IMR-90 (cell line): ENCODE results near the gene SLC35F3. TPM values are rescaled to one million over a fixed set of nuclear protein-coding genes. Genes with fewer than 3 reads are reported as not detected.

ENCODE experiments used
- ATAC-seq: fragments of 200-7000 bp; cut with Tn5 transposase; 2 replicates; pipeline ENCODE4 v1.9.1; 2020; ENCODE audit warnings: low read depth, mild to moderate bottlenecking, moderate library complexity
- BruUV-seq: library from RNA; stranded (reverse); fragments of 400-500 nt; replicated peaks from 2 replicates; lab custom pipeline; 2021; lab: Mats Ljungman, UMichigan
- CTCF ChIA-PET: fragments of 300-600 bp; formaldehyde crosslinking; extraction: SDS; loops from one replicate; lab custom pipeline; 2021; ENCODE audit warnings: antibody characterized with exemption; lab: Yijun Ruan, JAX
- POLR2A ChIA-PET: fragments of 300-600 bp; sonication (Branson Sonifier 250); formaldehyde crosslinking; loops from one replicate; lab custom pipeline; 2022; ENCODE audit warnings: antibody characterized with exemption; ENCODE audit not compliant: unreplicated experiment; lab: Charles Lee
- DNase-seq: peaks from one replicate; pipeline ENCODE4 v3.0.0; 2013
- H2AFZ ChIP-seq: replicated peaks from 2 replicates; pipeline ENCODE3; 2013; ENCODE audit warnings: low read length, mild to moderate bottlenecking; ENCODE audit not compliant: poor library complexity
- H2AK5ac ChIP-seq: 2 replicates; pipeline ENCODE4 v1.6.1; 2013; ENCODE audit warnings: low read depth, low read length, inconsistent platforms
- H2AK9ac ChIP-seq: replicated peaks from 2 replicates; pipeline ENCODE3; 2013; ENCODE audit warnings: mild to moderate bottlenecking, low read depth, low read length, moderate library complexity; ENCODE audit not compliant: poor library complexity
- H2BK120ac ChIP-seq: 2 replicates; pipeline ENCODE4 v1.6.1; 2013; ENCODE audit warnings: low read depth, low read length, inconsistent platforms
- H2BK15ac ChIP-seq: 3 replicates; pipeline ENCODE4 v1.6.1; 2013; ENCODE audit warnings: low read depth, low read length, inconsistent platforms
- H2BK20ac ChIP-seq: 2 replicates; pipeline ENCODE4 v1.6.1; 2013; ENCODE audit warnings: low read depth, mild to moderate bottlenecking, inconsistent platforms, low read length, moderate library complexity
- H2BK5ac ChIP-seq: 2 replicates; pipeline ENCODE4 v1.6.1; 2013; ENCODE audit warnings: mild to moderate bottlenecking, low read depth, low read length, inconsistent platforms; ENCODE audit not compliant: poor library complexity, severe bottlenecking
- H3K14ac ChIP-seq: replicated peaks from 2 replicates; pipeline ENCODE4 v1.6.1; 2013; ENCODE audit warnings: low read depth, low read length, inconsistent platforms
- H3K18ac ChIP-seq: 2 replicates; pipeline ENCODE4 v1.6.1; 2013; ENCODE audit warnings: low read depth, low read length, control low read depth
- H3K23ac ChIP-seq: 2 replicates; pipeline ENCODE4 v1.6.1; 2013; ENCODE audit warnings: low read depth, low read length, inconsistent platforms
- H3K27ac ChIP-seq: 2 replicates; pipeline ENCODE4 v1.5.1; 2013; ENCODE audit warnings: mild to moderate bottlenecking, control low read depth, low read length; ENCODE audit not compliant: insufficient read depth
- H3K27me3 ChIP-seq: 2 replicates; pipeline ENCODE4 v1.6.1; 2013; ENCODE audit warnings: low read length; ENCODE audit not compliant: control insufficient read depth, insufficient read depth
- H3K36me3 ChIP-seq: 2 replicates; pipeline ENCODE4 v1.6.1; 2013; ENCODE audit warnings: low read length, mixed read lengths; ENCODE audit not compliant: control insufficient read depth, insufficient read depth
- H3K4ac ChIP-seq: 2 replicates; pipeline ENCODE4 v1.6.1; 2013; ENCODE audit warnings: low read depth, low read length, inconsistent platforms
- H3K4me1 ChIP-seq: 2 replicates; pipeline ENCODE4 v1.6.1; 2013; ENCODE audit warnings: low read length, mixed read lengths; ENCODE audit not compliant: control insufficient read depth, insufficient read depth
- H3K4me2 ChIP-seq: 2 replicates; pipeline ENCODE4 v1.6.1; 2013; ENCODE audit warnings: low read depth, mild to moderate bottlenecking, control low read depth, low read length, moderate library complexity
- H3K4me3 ChIP-seq: 2 replicates; pipeline ENCODE4 v1.5.1; 2013; ENCODE audit warnings: low read depth, mild to moderate bottlenecking, control low read depth, low read length, moderate library complexity; ENCODE audit not compliant: insufficient read depth
- H3K56ac ChIP-seq: 2 replicates; pipeline ENCODE4 v1.6.1; 2013; ENCODE audit warnings: low read length, inconsistent platforms; ENCODE audit not compliant: insufficient read depth; ENCODE audit errors: extremely low read depth
- H3K79me1 ChIP-seq, 2 experiments: 2 replicates each; pipeline ENCODE4 v1.6.1; 2013; ENCODE audit warnings: low read length in 2 of 2, inconsistent platforms in 1 of 2, low read depth in 1 of 2
- H3K9ac ChIP-seq: 2 replicates; pipeline ENCODE4 v1.6.1; 2013; ENCODE audit warnings: low read depth, low read length, control low read depth
- H3K9me1 ChIP-seq: 2 replicates; pipeline ENCODE4 v1.6.1; 2013; ENCODE audit warnings: low read length, inconsistent platforms; ENCODE audit not compliant: insufficient read depth
- H3K9me3 ChIP-seq: 2 replicates; pipeline ENCODE4 v1.6.1; 2013; ENCODE audit warnings: low read length; ENCODE audit not compliant: control insufficient read depth, insufficient read depth
- H4K20me1 ChIP-seq: 2 replicates; pipeline ENCODE4 v1.6.1; 2013; ENCODE audit warnings: low read length, inconsistent platforms; ENCODE audit not compliant: insufficient read depth
- H4K5ac ChIP-seq: 2 replicates; pipeline ENCODE4 v1.6.1; 2013; ENCODE audit warnings: mild to moderate bottlenecking, low read depth, low read length, control low read depth
- H4K8ac ChIP-seq, 2 experiments: 2 replicates each; pipeline ENCODE4 v1.6.1; 2013; ENCODE audit warnings: low read depth in 2 of 2, low read length in 2 of 2, control low read depth in 1 of 2, inconsistent platforms in 1 of 2
- H4K91ac ChIP-seq: 2 replicates; pipeline ENCODE4 v1.6.1; 2013; ENCODE audit warnings: low read depth, low read length, inconsistent platforms; ENCODE audit not compliant: insufficient read depth
- BHLHE40 ChIP-seq: fragments of 150-350 bp; IDR thresholded peaks from 2 replicates; pipeline ENCODE4 v1.6.1; 2016; ENCODE audit warnings: mild to moderate bottlenecking, low read depth, low read length
- CEBPB ChIP-seq: IDR thresholded peaks from 2 replicates; pipeline ENCODE4 v1.6.1; 2012; ENCODE audit warnings: low read depth, low read length, improper control_type of control experiment
- CHD1 ChIP-seq: IDR thresholded peaks from 2 replicates; pipeline ENCODE4 v1.6.1; 2012; ENCODE audit warnings: low read depth, low read length, improper control_type of control experiment
- CTCF ChIP-seq: conservative IDR thresholded peaks from 2 replicates; pipeline ENCODE4 v1.5.1; 2012; ENCODE audit warnings: mild to moderate bottlenecking, low read depth, low read length, improper control_type of control experiment
- FOS ChIP-seq: fragments of 150-350 bp; IDR thresholded peaks from 2 replicates; pipeline ENCODE4 v1.6.1; 2016; ENCODE audit warnings: low read depth, low read length
- MAFK ChIP-seq: IDR thresholded peaks from 2 replicates; pipeline ENCODE4 v1.6.1; 2012; ENCODE audit warnings: low read depth, low read length, improper control_type of control experiment
- MXI1 ChIP-seq: IDR thresholded peaks from 2 replicates; pipeline ENCODE4 v1.6.1; 2012; ENCODE audit warnings: low read depth, mild to moderate bottlenecking, low read length, moderate library complexity, borderline replicate concordance
- NFE2L2 ChIP-seq: fragments of 150-350 bp; IDR thresholded peaks from 2 replicates; pipeline ENCODE4 v1.6.1; 2016; ENCODE audit warnings: low read depth, mild to moderate bottlenecking, low read length
- POLR2A ChIP-seq: IDR thresholded peaks from 2 replicates; pipeline ENCODE4 v1.6.1; 2012; ENCODE audit warnings: mild to moderate bottlenecking, low read depth, low read length
- RAD21 ChIP-seq: IDR thresholded peaks from 2 replicates; pipeline ENCODE4 v1.6.1; 2012; ENCODE audit warnings: low read length, improper control_type of control experiment
- RCOR1 ChIP-seq: IDR thresholded peaks from 2 replicates; pipeline ENCODE4 v1.6.1; 2012; ENCODE audit warnings: mild to moderate bottlenecking, low read length, improper control_type of control experiment; ENCODE audit not compliant: insufficient replicate concordance
- RFX5 ChIP-seq: IDR thresholded peaks from 2 replicates; pipeline ENCODE4 v1.8.0; 2012; ENCODE audit warnings: low read depth, mild to moderate bottlenecking, low read length, moderate library complexity
- SMC3 ChIP-seq: fragments of 150-350 bp; IDR thresholded peaks from 2 replicates; pipeline ENCODE4 v1.6.1; 2016; ENCODE audit warnings: low read depth, mild to moderate bottlenecking, antibody characterized with exemption, low read length, moderate library complexity
- WGBS, 2 experiments: methylation state at CpG; one replicate each; pipeline versions ENCODE4 v1.1.5 to v1.1.7; 2013; ENCODE audit warnings: missing lambda C conversion rate in 2 of 2; ENCODE audit not compliant: insufficient read length in 1 of 2; ENCODE audit errors: extremely low coverage in 2 of 2; 5-methylcytosine and 5-hydroxymethylcytosine counted together
- dilution Hi-C: fragments of 300-500 bp; cut with HindIII; formaldehyde crosslinking; loops from one replicate; pipeline ENCODE4 v1.14.3; 2018; ENCODE audit warnings: low sequenced_read_pairs; ENCODE audit not compliant: unreplicated experiment
- in situ Hi-C: fragments of 300-500 bp; cut with MboI; formaldehyde crosslinking; loops from 3 replicates; pipeline ENCODE4 v1.14.3; 2019; ENCODE audit warnings: low sequenced_read_pairs, inconsistent platforms, mixed read lengths
- intact Hi-C: fragments of 100-400 bp; cut with micrococcal nuclease; formaldehyde crosslinking; loops from 2 replicates; pipeline ENCODE4 v1.10.0; 2022
- polyA plus RNA-seq, 3 experiments: library from polyadenylated mRNA; depleted of rRNA; stranded (reverse); fragments of >200 nt; gene quantifications; 2 replicates each; pipeline ENCODE4 v1.2.3, GENCODE V29; 2012; ENCODE audit warnings: low replicate concordance in 1 of 3
- total RNA-seq: library from RNA; depleted of rRNA; stranded (reverse); fragments of >200 nt; gene quantifications from 2 replicates; pipeline ENCODE4 v1.2.3, GENCODE V29; 2012
- TF ChIP-seq, protein P1 (sequence below): fragments of 150-350 bp; IDR thresholded peaks from 2 replicates; pipeline ENCODE4 v1.6.1; 2017; ENCODE audit warnings: mild to moderate bottlenecking, antibody characterized with exemption, low read length, low read depth
- TF ChIP-seq, protein P2 (sequence below): fragments of 150-350 bp; IDR thresholded peaks from 2 replicates; pipeline ENCODE4 v1.6.1; 2016; ENCODE audit warnings: low read depth, mild to moderate bottlenecking, low read length, moderate library complexity, borderline replicate concordance

Gene SLC35F3
- total and polyA plus RNA-seq, 2 of the 4 experiments (the other 2 are of a cell fraction) = under 0.01 to 0.17 TPM

GRCh38 chr1:234295068-234295467 is 390.6 kb downstream of the SLC35F3 start:
- no peak overlapping the region for H3K9ac ChIP-seq
- H2BK15ac ChIP-seq = no peak overlapping the region
- in situ Hi-C loops = no loop called here
- H2AK5ac ChIP-seq = no peak overlapping the region
- 20% methylated on average over 1 of the region's 5 CpGs; no CpG with 5 or more reads in 1 of the 2 experiments for WGBS, 2 experiments
- H2AFZ ChIP-seq = no peak overlapping the region
- H4K91ac ChIP-seq = no peak overlapping the region
- no peak overlapping the region for H2BK5ac ChIP-seq
- TF ChIP-seq, protein P1, sequence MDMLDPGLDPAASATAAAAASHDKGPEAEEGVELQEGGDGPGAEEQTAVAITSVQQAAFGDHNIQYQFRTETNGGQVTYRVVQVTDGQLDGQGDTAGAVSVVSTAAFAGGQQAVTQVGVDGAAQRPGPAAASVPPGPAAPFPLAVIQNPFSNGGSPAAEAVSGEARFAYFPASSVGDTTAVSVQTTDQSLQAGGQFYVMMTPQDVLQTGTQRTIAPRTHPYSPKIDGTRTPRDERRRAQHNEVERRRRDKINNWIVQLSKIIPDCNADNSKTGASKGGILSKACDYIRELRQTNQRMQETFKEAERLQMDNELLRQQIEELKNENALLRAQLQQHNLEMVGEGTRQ = no peak
- TF ChIP-seq SMC3 (no peak), MXI1 (no peak), CEBPB (no peak), FOS (no peak), RFX5 (no peak), NFE2L2 (no peak), RAD21 (no peak), CHD1 (no peak), POLR2A (no peak), BHLHE40 (no peak), CTCF (no peak), MAFK (no peak), RCOR1 (no peak)
- TF ChIP-seq, protein P2, sequence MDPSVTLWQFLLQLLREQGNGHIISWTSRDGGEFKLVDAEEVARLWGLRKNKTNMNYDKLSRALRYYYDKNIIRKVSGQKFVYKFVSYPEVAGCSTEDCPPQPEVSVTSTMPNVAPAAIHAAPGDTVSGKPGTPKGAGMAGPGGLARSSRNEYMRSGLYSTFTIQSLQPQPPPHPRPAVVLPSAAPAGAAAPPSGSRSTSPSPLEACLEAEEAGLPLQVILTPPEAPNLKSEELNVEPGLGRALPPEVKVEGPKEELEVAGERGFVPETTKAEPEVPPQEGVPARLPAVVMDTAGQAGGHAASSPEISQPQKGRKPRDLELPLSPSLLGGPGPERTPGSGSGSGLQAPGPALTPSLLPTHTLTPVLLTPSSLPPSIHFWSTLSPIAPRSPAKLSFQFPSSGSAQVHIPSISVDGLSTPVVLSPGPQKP = no peak
- peaks cover 3% of the 10 kb centered on the region; the same call in 1 of the 2 replicates for H3K9me3 ChIP-seq
- no peak overlapping the region for H2AK9ac ChIP-seq
- H4K20me1 ChIP-seq = no peaks in the 10 kb centered on the region
- intact Hi-C loops = no loop called here
- no peak overlapping the region for H3K18ac ChIP-seq
- H3K27me3 ChIP-seq = no peaks in the 10 kb centered on the region
- no peak overlapping the region for H3K23ac ChIP-seq
- no TSS peak for BruUV-seq
- dilution Hi-C loops = no loop called here
- no peak overlapping the region for H3K4ac ChIP-seq
- no peaks in the 10 kb centered on the region for H3K36me3 ChIP-seq
- no peaks in the 10 kb centered on the region for H3K9me1 ChIP-seq
- no peak overlapping the region for H3K4me2 ChIP-seq
- CTCF ChIA-PET = interaction anchor here (3.3 kb wide), 1 partner anchor 15 kb away, joined by 16 read pairs; no protein-coding TSS in a partner anchor
- DNase-seq = no peak
- H3K79me1 ChIP-seq = no peaks in the 10 kb centered on the region
- H3K4me3 ChIP-seq = no peak overlapping the region
- no peak overlapping the region for H4K8ac ChIP-seq
- H3K56ac ChIP-seq = no peak overlapping the region
- H2BK20ac ChIP-seq = no peak overlapping the region
- no peak overlapping the region for H3K27ac ChIP-seq
- no peak overlapping the region for H2BK120ac ChIP-seq
- H3K4me1 ChIP-seq = no peaks in the 10 kb centered on the region
- no peak for ATAC-seq
- no peak overlapping the region for H4K5ac ChIP-seq
- H3K14ac ChIP-seq = no peak overlapping the region
- POLR2A ChIA-PET = no interaction called here
